ENCODE data around the gene MOV10.

- TF ChIP-seq POLR2AphosphoS5 (IDR thresholded peaks at IDR 0.05) = no peak
- no peak for TF ChIP-seq MXI1 (conservative IDR thresholded peaks at IDR 0.05; ENCODE audit: poor library complexity, severe bottlenecking)
- no peak for TF ChIP-seq EP300 (conservative IDR thresholded peaks at IDR 0.05; ENCODE audit: poor library complexity, severe bottlenecking)
- no peak for TF ChIP-seq REST (IDR thresholded peaks at IDR 0.05; ENCODE audit: borderline replicate concordance)
Measured at GRCh38 chr1:112700290-112701226, 26.1 kb downstream of the MOV10 start.
